ENCODE measurements around the gene ATP8A2.

GRCh38 chr13:25699056-25699455 lies 327.3 kb downstream of the ATP8A2 start:
- TF ChIP-seq CTCF (IDR thresholded peaks at IDR 0.05) (no peak), POLR2A (IDR thresholded peaks at IDR 0.05) (no peak)

All from testis (tissue), 2 donors.